HL-60 (cell line): ENCODE data around the gene EFCAB13.
"Not testable (repeated sequence)": the region's sequence is repeated elsewhere in the genome, so short reads cannot be mapped to it uniquely, and the experiment has no call there.

Experiments used
- GABPA ChIP-seq: IDR thresholded peaks from 2 replicates; pipeline ENCODE4 v1.6.1; 2012; ENCODE audit warnings: low read depth
- TF ChIP-seq, protein P1 (sequence below): IDR thresholded peaks from one replicate; pipeline ENCODE4 v1.5.1; 2011; ENCODE audit warnings: low read length, control low read depth, inconsistent platforms; ENCODE audit not compliant: insufficient read depth

DNA sequence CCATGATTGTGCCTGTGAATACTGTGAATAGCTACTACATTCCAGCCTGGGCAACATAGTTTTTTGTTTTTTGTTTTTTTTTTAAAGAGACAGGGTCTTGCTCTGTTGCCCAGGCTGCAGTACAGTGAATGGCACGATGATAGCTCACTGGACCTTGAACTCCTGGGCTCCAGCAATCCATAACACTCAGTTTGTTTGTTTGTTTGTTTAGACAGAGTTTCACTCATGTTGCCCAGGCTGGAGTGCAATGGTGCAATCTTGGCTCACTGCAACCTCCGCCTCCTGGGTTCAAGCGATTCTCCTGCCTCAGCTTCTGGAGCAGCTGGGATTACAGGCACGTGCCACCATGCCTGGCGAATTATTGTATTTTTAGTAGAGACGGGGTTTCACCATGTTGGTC, 148.3 kb downstream of the EFCAB13 start:
- TF ChIP-seq, protein P1, sequence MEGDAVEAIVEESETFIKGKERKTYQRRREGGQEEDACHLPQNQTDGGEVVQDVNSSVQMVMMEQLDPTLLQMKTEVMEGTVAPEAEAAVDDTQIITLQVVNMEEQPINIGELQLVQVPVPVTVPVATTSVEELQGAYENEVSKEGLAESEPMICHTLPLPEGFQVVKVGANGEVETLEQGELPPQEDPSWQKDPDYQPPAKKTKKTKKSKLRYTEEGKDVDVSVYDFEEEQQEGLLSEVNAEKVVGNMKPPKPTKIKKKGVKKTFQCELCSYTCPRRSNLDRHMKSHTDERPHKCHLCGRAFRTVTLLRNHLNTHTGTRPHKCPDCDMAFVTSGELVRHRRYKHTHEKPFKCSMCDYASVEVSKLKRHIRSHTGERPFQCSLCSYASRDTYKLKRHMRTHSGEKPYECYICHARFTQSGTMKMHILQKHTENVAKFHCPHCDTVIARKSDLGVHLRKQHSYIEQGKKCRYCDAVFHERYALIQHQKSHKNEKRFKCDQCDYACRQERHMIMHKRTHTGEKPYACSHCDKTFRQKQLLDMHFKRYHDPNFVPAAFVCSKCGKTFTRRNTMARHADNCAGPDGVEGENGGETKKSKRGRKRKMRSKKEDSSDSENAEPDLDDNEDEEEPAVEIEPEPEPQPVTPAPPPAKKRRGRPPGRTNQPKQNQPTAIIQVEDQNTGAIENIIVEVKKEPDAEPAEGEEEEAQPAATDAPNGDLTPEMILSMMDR: not testable (repeated sequence)
- not testable (repeated sequence) for TF ChIP-seq GABPA
